HL-60 (cell line): ENCODE data around the gene PLEKHN1.

Source experiments
- GABPA ChIP-seq: IDR thresholded peaks from 2 replicates; pipeline ENCODE4 v1.6.1; 2012; ENCODE audit warnings: low read depth
- POLR2AphosphoS5 ChIP-seq: IDR thresholded peaks from 2 replicates; pipeline ENCODE4 v1.6.1; 2012; ENCODE audit warnings: low read depth
- REST ChIP-seq: IDR thresholded peaks from 2 replicates; pipeline ENCODE4 v1.6.1; 2012; ENCODE audit warnings: low read depth; ENCODE audit not compliant: insufficient replicate concordance
- SPI1 ChIP-seq: IDR thresholded peaks from 2 replicates; pipeline ENCODE4 v1.6.1; 2012; ENCODE audit warnings: low read depth, mild to moderate bottlenecking, borderline replicate concordance
- TF ChIP-seq, protein P1 (sequence below): IDR thresholded peaks from one replicate; pipeline ENCODE4 v1.5.1; 2011; ENCODE audit warnings: low read length, control low read depth, inconsistent platforms; ENCODE audit not compliant: insufficient read depth

DNA sequence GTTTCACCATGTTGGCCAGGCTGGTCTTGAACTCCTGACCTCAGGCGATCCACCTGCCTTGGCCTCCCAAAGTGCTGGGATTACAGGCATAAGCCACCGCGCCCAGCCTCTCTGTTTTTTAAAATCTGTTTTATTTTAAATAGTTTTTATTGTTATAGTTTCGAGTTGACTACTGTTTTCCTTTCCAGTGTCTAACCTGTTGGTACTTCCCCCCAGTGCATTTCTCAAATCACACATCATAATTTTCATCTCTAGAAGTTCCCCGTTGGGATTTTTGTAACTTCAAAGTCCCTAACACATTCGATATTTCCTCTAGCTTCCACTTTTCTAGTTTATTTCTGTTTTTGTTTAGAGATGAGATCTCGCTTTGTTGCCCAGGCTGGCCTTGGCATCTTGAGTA is 26.1 kb downstream of the PLEKHN1 start:
- TF ChIP-seq, protein P1, sequence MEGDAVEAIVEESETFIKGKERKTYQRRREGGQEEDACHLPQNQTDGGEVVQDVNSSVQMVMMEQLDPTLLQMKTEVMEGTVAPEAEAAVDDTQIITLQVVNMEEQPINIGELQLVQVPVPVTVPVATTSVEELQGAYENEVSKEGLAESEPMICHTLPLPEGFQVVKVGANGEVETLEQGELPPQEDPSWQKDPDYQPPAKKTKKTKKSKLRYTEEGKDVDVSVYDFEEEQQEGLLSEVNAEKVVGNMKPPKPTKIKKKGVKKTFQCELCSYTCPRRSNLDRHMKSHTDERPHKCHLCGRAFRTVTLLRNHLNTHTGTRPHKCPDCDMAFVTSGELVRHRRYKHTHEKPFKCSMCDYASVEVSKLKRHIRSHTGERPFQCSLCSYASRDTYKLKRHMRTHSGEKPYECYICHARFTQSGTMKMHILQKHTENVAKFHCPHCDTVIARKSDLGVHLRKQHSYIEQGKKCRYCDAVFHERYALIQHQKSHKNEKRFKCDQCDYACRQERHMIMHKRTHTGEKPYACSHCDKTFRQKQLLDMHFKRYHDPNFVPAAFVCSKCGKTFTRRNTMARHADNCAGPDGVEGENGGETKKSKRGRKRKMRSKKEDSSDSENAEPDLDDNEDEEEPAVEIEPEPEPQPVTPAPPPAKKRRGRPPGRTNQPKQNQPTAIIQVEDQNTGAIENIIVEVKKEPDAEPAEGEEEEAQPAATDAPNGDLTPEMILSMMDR = no peak
- TF ChIP-seq REST (no peak), GABPA (no peak), POLR2AphosphoS5 (no peak), SPI1 (no peak)
